Peyer's patch (tissue), 4 donors: Measurements from ENCODE around the gene ZC3H13. TPM values are rescaled to one million over a fixed set of nuclear protein-coding genes. Genes with fewer than 3 reads are reported as not detected.

Experiments used
- DNase-seq, 3 donors: peaks; one replicate each; pipeline ENCODE4 v3.0.0-alpha.2; 2017 to 2019
- H3K27ac ChIP-seq, 4 donors: fragments of 200-600 bp; sonication (generic); one replicate each; pipeline ENCODE4 v1.5.1; 2016 to 2019
- H3K27me3 ChIP-seq, 2 donors: fragments of 200-600 bp; sonication (generic); one replicate each; pipeline ENCODE4 v1.5.1; 2019
- H3K36me3 ChIP-seq, 3 donors: fragments of 200-600 bp; sonication (generic); one replicate each; pipeline ENCODE4 v1.5.1; 2016 to 2019
- H3K4me1 ChIP-seq, 4 donors: fragments of 200-600 bp; sonication (generic); one replicate each; pipeline ENCODE4 v1.5.1; 2016 to 2019
- H3K4me3 ChIP-seq, 4 donors: fragments of 200-600 bp; sonication (generic); 1 replicate in 3 of 4; 2 replicates in 1 of 4; pipeline ENCODE4 v1.5.1; 2016 to 2019; ENCODE audit warnings: mild to moderate bottlenecking in 1 of 4
- H3K9me3 ChIP-seq, 4 donors: fragments of 200-600 bp; sonication (generic); one replicate each; pipeline ENCODE4 v1.5.1; 2016 to 2019; ENCODE audit warnings: mild to moderate bottlenecking in 1 of 4
- CTCF ChIP-seq, 6 experiments: fragments of 450-650 bp in 4 of 6; fragments of 200-600 bp in 2 of 6; sonication (generic) in 1 of 6; IDR thresholded peaks; one replicate each; pipeline ENCODE4 v1.5.1; 2017 to 2019; ENCODE audit warnings: antibody characterized with exemption in 6 of 6, mild to moderate bottlenecking in 3 of 6, moderate library complexity in 1 of 6
- POLR2A ChIP-seq, 2 donors: fragments of 450-650 bp; IDR thresholded peaks; one replicate each; pipeline ENCODE4 v1.5.1; 2017; ENCODE audit warnings: antibody characterized with exemption in 2 of 2, mild to moderate bottlenecking in 2 of 2, moderate library complexity in 2 of 2
- total RNA-seq, 4 donors: library from RNA; depleted of rRNA; stranded (reverse); fragments of >200 nt; gene quantifications; one replicate each; pipeline ENCODE4 v1.1.0, GENCODE V29; 2016

ZC3H13 gene
- total RNA-seq, 4 donors from 2014 or later, result 22.6 to 71.8 (median 30.6) TPM

- peaks cover 0 to 67% (median 0%) of the 10 kb centered on the region in 3 donors for H3K36me3 ChIP-seq
- no peak overlapping the region for H3K4me3 ChIP-seq
- H3K27ac ChIP-seq, result no peak overlapping the region
- no peaks in the 10 kb centered on the region for H3K9me3 ChIP-seq
- no peaks in the 10 kb centered on the region for H3K27me3 ChIP-seq
- H3K4me1 ChIP-seq, result no peaks in the 10 kb centered on the region
- no peak for TF ChIP-seq POLR2A (IDR thresholded peaks at IDR 0.05)
- no peak for TF ChIP-seq CTCF (IDR thresholded peaks at IDR 0.05)
- DNase-seq, result no peak
Measured at GRCh38 chr13:46008631-46009030, 43.9 kb downstream of the ZC3H13 start.

- no peak for DNase-seq
- H3K4me1 ChIP-seq, result no peaks in the 10 kb centered on the region
- H3K4me3 ChIP-seq, result no peak overlapping the region
- no peak for TF ChIP-seq CTCF (IDR thresholded peaks at IDR 0.05)
- TF ChIP-seq POLR2A (IDR thresholded peaks at IDR 0.05), result no peak
- no peak overlapping the region for H3K27ac ChIP-seq
- peaks cover 0 to 74% (median 0%) of the 10 kb centered on the region in 3 donors for H3K36me3 ChIP-seq
- no peaks in the 10 kb centered on the region for H3K27me3 ChIP-seq
- no peaks in the 10 kb centered on the region for H3K9me3 ChIP-seq
Measured at GRCh38 chr13:46006688-46007452, 45.7 kb downstream of the ZC3H13 start.

GRCh38 chr13:46004491-46004890 lies 48.1 kb downstream of the ZC3H13 start:
- Histone ChIP-seq H3K27ac (no peak overlapping the region), H3K27me3 (no peaks in the 10 kb centered on the region), H3K36me3 (peaks cover 0 to 78% (median 0%) of the 10 kb centered on the region in 3 donors), H3K4me1 (no peaks in the 10 kb centered on the region), H3K9me3 (no peaks in the 10 kb centered on the region), H3K4me3 (no peak overlapping the region)
- no peak for DNase-seq
- TF ChIP-seq CTCF (IDR thresholded peaks at IDR 0.05), result no peak
- no peak for TF ChIP-seq POLR2A (IDR thresholded peaks at IDR 0.05)

- no peak for DNase-seq
- no peak overlapping the region for H3K27ac ChIP-seq
- H3K4me1 ChIP-seq, result no peaks in the 10 kb centered on the region
- TF ChIP-seq POLR2A (IDR thresholded peaks at IDR 0.05), result no peak
- peaks cover 0 to 30% (median 0%) of the 10 kb centered on the region in 3 donors for H3K36me3 ChIP-seq
- no peak overlapping the region for H3K4me3 ChIP-seq
- no peaks in the 10 kb centered on the region for H3K9me3 ChIP-seq
- H3K27me3 ChIP-seq, result no peaks in the 10 kb centered on the region
Measured at GRCh38 chr13:45996631-45997030, 55.9 kb downstream of the ZC3H13 start.

GRCh38 chr13:45995245-45995644 lies 57.3 kb downstream of the ZC3H13 start:
- no peak for TF ChIP-seq CTCF (IDR thresholded peaks at IDR 0.05)
- TF ChIP-seq POLR2A (IDR thresholded peaks at IDR 0.05), result no peak
- no peak overlapping the region for H3K27ac ChIP-seq
- H3K27me3 ChIP-seq, result no peaks in the 10 kb centered on the region

GRCh38 chr13:45994752-45995151 lies 57.8 kb downstream of the ZC3H13 start:
- H3K36me3 ChIP-seq, result peaks cover 0 to 11% (median 0%) of the 10 kb centered on the region in 3 donors
- H3K4me3 ChIP-seq, result no peak overlapping the region
- no peaks in the 10 kb centered on the region for H3K27me3 ChIP-seq
- H3K4me1 ChIP-seq, result no peaks in the 10 kb centered on the region
- H3K9me3 ChIP-seq, result no peaks in the 10 kb centered on the region
- TF ChIP-seq POLR2A (IDR thresholded peaks at IDR 0.05), result no peak
- TF ChIP-seq CTCF (IDR thresholded peaks at IDR 0.05), result no peak
- no peak overlapping the region for H3K27ac ChIP-seq
- DNase-seq, result no peak

More at GRCh38 chr13:45995245-45995644, 57.3 kb downstream of the ZC3H13 start:
- peaks cover 0 to 16% (median 0%) of the 10 kb centered on the region in 3 donors for H3K36me3 ChIP-seq
- H3K4me3 ChIP-seq, result no peak overlapping the region
- DNase-seq, result no peak
- H3K4me1 ChIP-seq, result no peaks in the 10 kb centered on the region
- H3K9me3 ChIP-seq, result no peaks in the 10 kb centered on the region
